Tibial nerve (tissue), 3 donors: ENCODE data around the gene RAB11FIP4.

Source experiments
- POLR2A ChIP-seq, 2 donors: fragments of 450-650 bp; IDR thresholded peaks; one replicate each; pipeline ENCODE4 v1.6.1; 2017; ENCODE audit warnings: antibody characterized with exemption in 2 of 2, mild to moderate bottlenecking in 2 of 2, moderate library complexity in 2 of 2
- TF ChIP-seq, protein P1 (sequence below), 5 experiments: fragments of 200-600 bp in 3 of 5; fragments of 450-650 bp in 2 of 5; sonication (generic) in 3 of 5; IDR thresholded peaks; one replicate each; pipeline ENCODE4 v1.5.1; 2016 to 2019; ENCODE audit warnings: antibody characterized with exemption in 5 of 5, mild to moderate bottlenecking in 3 of 5, moderate library complexity in 2 of 5

DNA sequence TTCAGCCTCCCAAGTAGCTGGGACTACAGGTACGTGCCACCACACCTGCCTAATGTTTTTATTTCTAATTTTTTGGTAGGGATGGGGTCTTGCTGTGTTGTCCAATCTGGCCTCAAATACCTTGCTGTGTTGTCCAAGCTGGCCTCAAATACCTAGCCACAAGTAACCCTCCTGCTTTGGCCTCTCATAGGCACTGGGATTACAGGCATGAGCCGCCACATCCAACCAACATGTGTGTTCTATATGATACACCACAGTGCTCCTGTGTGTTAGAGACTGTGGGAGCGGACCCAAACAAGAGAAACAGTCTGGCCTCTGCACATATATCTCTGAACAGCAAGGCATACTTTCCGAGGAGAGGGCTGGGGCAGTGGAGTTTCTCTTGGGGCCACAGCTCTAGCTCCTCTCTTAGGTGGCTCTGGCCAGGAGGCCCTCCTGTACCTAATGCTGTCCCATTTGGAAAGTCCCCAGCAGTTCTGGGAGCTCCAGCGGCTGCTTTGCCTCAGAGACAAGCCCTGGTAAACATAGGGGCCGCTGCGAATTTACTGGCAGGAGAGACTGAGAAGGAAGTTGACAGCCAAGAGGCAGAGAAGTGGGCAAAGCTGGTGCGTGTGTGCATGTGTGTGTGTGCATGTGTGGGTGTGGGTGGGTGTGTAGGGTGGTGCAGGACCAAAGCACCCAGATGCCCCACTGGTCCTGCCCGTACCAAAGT is 95.0 kb downstream of the RAB11FIP4 start:
- TF ChIP-seq, protein P1, sequence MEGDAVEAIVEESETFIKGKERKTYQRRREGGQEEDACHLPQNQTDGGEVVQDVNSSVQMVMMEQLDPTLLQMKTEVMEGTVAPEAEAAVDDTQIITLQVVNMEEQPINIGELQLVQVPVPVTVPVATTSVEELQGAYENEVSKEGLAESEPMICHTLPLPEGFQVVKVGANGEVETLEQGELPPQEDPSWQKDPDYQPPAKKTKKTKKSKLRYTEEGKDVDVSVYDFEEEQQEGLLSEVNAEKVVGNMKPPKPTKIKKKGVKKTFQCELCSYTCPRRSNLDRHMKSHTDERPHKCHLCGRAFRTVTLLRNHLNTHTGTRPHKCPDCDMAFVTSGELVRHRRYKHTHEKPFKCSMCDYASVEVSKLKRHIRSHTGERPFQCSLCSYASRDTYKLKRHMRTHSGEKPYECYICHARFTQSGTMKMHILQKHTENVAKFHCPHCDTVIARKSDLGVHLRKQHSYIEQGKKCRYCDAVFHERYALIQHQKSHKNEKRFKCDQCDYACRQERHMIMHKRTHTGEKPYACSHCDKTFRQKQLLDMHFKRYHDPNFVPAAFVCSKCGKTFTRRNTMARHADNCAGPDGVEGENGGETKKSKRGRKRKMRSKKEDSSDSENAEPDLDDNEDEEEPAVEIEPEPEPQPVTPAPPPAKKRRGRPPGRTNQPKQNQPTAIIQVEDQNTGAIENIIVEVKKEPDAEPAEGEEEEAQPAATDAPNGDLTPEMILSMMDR (IDR thresholded peaks at IDR 0.05): no peak
- TF ChIP-seq POLR2A (IDR thresholded peaks at IDR 0.05): no peak
